Measurements from ENCODE around the gene PAPPA2. TPM values are rescaled to one million over a fixed set of nuclear protein-coding genes. Genes with fewer than 3 reads are reported as not detected.

PAPPA2 gene
- total and polyA plus RNA-seq, 2 donors (not counting 1 experiment from before 2014, with no cell fraction given): 0.24 to 4.1 TPM

DNA sequence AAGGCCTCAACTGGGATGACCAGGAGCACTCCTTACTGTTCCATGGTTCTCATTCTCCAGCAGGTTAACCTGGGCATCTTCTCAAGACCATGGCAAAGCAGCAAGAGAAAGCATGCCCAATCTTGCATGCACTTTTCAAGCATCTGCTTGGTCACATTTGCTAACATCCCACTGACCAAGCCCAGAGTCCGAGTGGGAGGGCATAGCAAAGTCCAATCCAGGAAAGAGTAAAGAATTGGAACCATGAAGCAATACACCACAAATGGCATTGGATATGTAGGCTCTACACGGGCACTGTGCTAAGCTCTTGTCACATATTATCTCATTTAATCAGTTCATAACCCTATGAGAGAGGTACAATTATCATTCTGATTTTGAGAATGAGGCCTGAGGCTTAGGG is 73.6 kb downstream of the PAPPA2 start:
- H3K9me3 ChIP-seq (ENCODE audit: control insufficient read depth, insufficient read depth, low read depth, low read length): no peaks in the 10 kb centered on the region
- no peak overlapping the region for H3K4me3 ChIP-seq (replicated peaks in 1 of 4; ENCODE audit: control extremely low read depth in 1 of 4, insufficient read depth in 1 of 4, low read depth in 3 of 4, low read length in 4 of 4)
- no peaks in the 10 kb centered on the region for H3K79me2 ChIP-seq (ENCODE audit: control insufficient read depth, insufficient read depth, low read length)
- DNase-seq (ENCODE audit: low read depth in 2 of 2): no peak
- no peak overlapping the region for H2AFZ ChIP-seq (ENCODE audit: low read length)
- H4K20me1 ChIP-seq (ENCODE audit: control insufficient read depth, extremely low read depth, insufficient read depth, low read length): no peaks in the 10 kb centered on the region
- no peak overlapping the region for H3K4me2 ChIP-seq (ENCODE audit: extremely low read depth, insufficient read depth, low read length)
- TF ChIP-seq EZH2 (IDR thresholded peaks at IDR 0.05; ENCODE audit: low read length, missing control alignments) (no peak), CTCF (conservative IDR thresholded peaks at IDR 0.05 in 1 of 2, IDR thresholded peaks at IDR 0.05 in 1 of 2; ENCODE audit: low read depth in 1 of 2, low read length in 2 of 2) (no peak)
- no peaks in the 10 kb centered on the region for H3K27me3 ChIP-seq (ENCODE audit: control insufficient read depth, insufficient read depth, low read length)
- H3K27ac ChIP-seq (ENCODE audit: insufficient read depth, low read length): no peak overlapping the region
- no peaks in the 10 kb centered on the region for H3K36me3 ChIP-seq (ENCODE audit: control insufficient read depth, insufficient read depth, low read length)
- H3K4me1 ChIP-seq (ENCODE audit: control insufficient read depth, extremely low read depth, insufficient read depth, low read length): no peaks in the 10 kb centered on the region
- H3K9ac ChIP-seq (ENCODE audit: insufficient read depth, low read length): no peak overlapping the region

GRCh38 chr1:176539018-176539417 is 76.0 kb downstream of the PAPPA2 start:
- no peaks in the 10 kb centered on the region for H3K4me1 ChIP-seq (ENCODE audit: control insufficient read depth, extremely low read depth, insufficient read depth, low read length)
- no peaks in the 10 kb centered on the region for H3K36me3 ChIP-seq (ENCODE audit: control insufficient read depth, insufficient read depth, low read length)
- H3K27me3 ChIP-seq (ENCODE audit: control insufficient read depth, insufficient read depth, low read length): no peaks in the 10 kb centered on the region
- H3K4me3 ChIP-seq (replicated peaks in 1 of 4; ENCODE audit: control extremely low read depth in 1 of 4, insufficient read depth in 1 of 4, low read depth in 3 of 4, low read length in 4 of 4): no peak overlapping the region
- H4K20me1 ChIP-seq (ENCODE audit: control insufficient read depth, extremely low read depth, insufficient read depth, low read length): no peaks in the 10 kb centered on the region
- H3K9me3 ChIP-seq (ENCODE audit: control insufficient read depth, insufficient read depth, low read depth, low read length): no peaks in the 10 kb centered on the region
- H3K27ac ChIP-seq (ENCODE audit: insufficient read depth, low read length): no peak overlapping the region
- H3K4me2 ChIP-seq (ENCODE audit: extremely low read depth, insufficient read depth, low read length): no peak overlapping the region
- no peaks in the 10 kb centered on the region for H3K79me2 ChIP-seq (ENCODE audit: control insufficient read depth, insufficient read depth, low read length)
- no peak overlapping the region for H3K9ac ChIP-seq (ENCODE audit: insufficient read depth, low read length)
- TF ChIP-seq EZH2 (IDR thresholded peaks at IDR 0.05; ENCODE audit: low read length, missing control alignments) (no peak), CTCF (conservative IDR thresholded peaks at IDR 0.05 in 1 of 2, IDR thresholded peaks at IDR 0.05 in 1 of 2; ENCODE audit: low read depth in 1 of 2, low read length in 2 of 2) (no peak)
- DNase-seq (ENCODE audit: low read depth in 2 of 2): no peak
- H2AFZ ChIP-seq (ENCODE audit: low read length): no peak overlapping the region

- Histone ChIP-seq H3K9ac (ENCODE audit: insufficient read depth, low read length) (no peak overlapping the region), H2AFZ (ENCODE audit: low read length) (no peak overlapping the region), H3K36me3 (ENCODE audit: control insufficient read depth, insufficient read depth, low read length) (no peaks in the 10 kb centered on the region), H3K27ac (ENCODE audit: insufficient read depth, low read length) (no peak overlapping the region), H3K4me3 (replicated peaks in 1 of 4; ENCODE audit: control extremely low read depth in 1 of 4, insufficient read depth in 1 of 4, low read depth in 3 of 4, low read length in 4 of 4) (no peak overlapping the region), H3K4me1 (ENCODE audit: control insufficient read depth, extremely low read depth, insufficient read depth, low read length) (no peaks in the 10 kb centered on the region), H3K79me2 (ENCODE audit: control insufficient read depth, insufficient read depth, low read length) (no peaks in the 10 kb centered on the region), H3K4me2 (ENCODE audit: extremely low read depth, insufficient read depth, low read length) (no peak overlapping the region), H3K9me3 (ENCODE audit: control insufficient read depth, insufficient read depth, low read depth, low read length) (no peaks in the 10 kb centered on the region), H3K27me3 (ENCODE audit: control insufficient read depth, insufficient read depth, low read length) (no peaks in the 10 kb centered on the region), H4K20me1 (ENCODE audit: control insufficient read depth, extremely low read depth, insufficient read depth, low read length) (no peaks in the 10 kb centered on the region)
- TF ChIP-seq EZH2 (IDR thresholded peaks at IDR 0.05; ENCODE audit: low read length, missing control alignments): no peak
- TF ChIP-seq CTCF (conservative IDR thresholded peaks at IDR 0.05 in 1 of 2, IDR thresholded peaks at IDR 0.05 in 1 of 2; ENCODE audit: low read depth in 1 of 2, low read length in 2 of 2): no peak
- DNase-seq (ENCODE audit: low read depth in 2 of 2): no peak
Measured at GRCh38 chr1:176540428-176540827, 77.5 kb downstream of the PAPPA2 start.

All from fibroblast of lung (primary cell).